DMS79 treated with DMSO at 0.1 percent for 48 hours (cell line): ENCODE results near the gene HIPK1.
"Not testable (repeated sequence)": the region's sequence is repeated elsewhere in the genome, so short reads cannot be mapped to it uniquely, and the experiment has no call there.

Experiments used
- DNase-seq: peaks from one replicate; lab custom pipeline; 2025; lab: John Stamatoyannopoulos, UW

Gene HIPK1

DNA sequence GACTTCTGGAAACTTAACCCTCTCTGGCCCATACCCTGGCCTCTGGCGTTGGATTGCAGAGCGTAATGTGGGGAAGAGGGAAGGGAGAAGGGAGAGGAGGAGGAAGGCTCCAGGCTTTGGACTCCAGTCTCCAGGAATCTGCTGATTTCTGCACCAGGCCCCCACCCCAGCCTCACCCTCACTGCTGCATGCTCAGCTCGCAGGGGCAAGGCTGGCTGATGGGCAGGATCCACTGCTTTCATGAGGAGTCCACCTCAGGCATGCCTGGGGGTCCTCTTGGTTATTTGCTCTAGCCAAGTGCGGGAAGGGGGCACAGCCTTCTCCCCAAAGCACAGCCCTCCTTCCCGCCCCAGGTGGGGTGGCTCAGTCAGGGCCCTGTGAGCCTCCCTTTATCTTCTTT lies 53.8 kb downstream of the HIPK1 start:
- DNase-seq = no peak

- DNase-seq = no peak
These were observed 54.3 kb downstream of the HIPK1 start for GRCh38 chr1:113983391-113983790.

DNA sequence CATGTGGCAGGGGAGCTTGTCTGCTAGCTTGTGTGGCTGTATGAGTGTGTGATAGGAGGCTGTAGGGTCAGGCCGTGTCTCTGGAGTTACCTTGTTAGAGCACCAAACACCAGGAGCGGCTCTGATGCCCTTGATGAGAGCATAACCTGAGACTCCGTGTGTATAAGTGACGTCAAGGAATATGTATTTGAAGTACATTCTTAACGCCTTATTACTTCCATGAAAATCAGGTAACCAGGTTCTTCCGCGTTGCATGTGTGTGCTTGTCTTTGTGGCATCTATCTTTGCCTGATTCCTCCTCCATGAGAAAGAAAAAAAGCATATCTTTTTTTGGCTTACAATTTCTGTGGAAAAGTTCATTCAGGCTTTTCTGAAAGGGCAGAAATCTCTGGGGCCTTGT lies 54.7 kb downstream of the HIPK1 start:
- no peak for DNase-seq

DNA sequence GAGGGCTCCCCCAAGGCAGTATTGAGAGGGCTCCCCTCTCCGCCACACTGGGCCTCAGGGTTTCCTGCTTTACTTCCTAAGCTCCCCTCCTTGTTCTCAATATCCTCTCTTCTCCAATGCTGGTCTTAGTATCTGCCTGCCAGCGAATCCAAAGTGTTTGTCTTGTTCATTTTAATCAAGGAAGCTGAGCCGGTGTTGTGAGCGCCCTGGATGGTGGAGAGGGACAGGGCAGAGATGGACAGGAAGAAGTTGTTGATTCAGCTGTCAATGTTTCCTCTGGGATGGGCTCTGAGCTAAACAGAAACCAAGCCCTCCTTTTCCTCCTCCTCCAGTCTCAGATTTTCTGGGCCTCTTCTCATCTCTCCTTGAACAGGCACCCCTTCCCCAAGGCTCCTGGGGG lies 55.6 kb downstream of the HIPK1 start:
- no peak for DNase-seq

GRCh38 chr1:113986802-113987201 lies 57.7 kb downstream of the HIPK1 start:
- no peak for DNase-seq

GRCh38 chr1:113987259-113987658 lies 58.1 kb downstream of the HIPK1 start:
- no peak for DNase-seq

DNA sequence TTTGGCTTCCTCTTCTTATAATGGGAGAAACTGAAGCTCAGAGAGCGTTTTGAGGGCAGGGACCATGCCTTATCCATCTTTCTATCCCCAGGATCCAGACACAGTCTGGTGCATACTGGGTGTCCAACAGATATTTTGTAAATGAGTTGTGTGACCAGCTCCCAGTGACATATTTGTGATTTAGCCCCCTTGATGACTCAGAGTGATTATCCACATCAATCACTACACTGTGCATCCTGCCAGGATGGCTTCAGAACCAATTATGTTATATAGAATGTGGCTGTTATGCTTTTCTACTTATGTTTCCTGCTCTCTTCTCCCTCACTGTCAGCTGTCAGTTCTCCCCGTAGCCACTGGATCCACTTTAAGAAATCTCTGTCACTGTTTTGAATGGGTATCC lies 61.4 kb downstream of the HIPK1 start:
- no peak for DNase-seq

DNA sequence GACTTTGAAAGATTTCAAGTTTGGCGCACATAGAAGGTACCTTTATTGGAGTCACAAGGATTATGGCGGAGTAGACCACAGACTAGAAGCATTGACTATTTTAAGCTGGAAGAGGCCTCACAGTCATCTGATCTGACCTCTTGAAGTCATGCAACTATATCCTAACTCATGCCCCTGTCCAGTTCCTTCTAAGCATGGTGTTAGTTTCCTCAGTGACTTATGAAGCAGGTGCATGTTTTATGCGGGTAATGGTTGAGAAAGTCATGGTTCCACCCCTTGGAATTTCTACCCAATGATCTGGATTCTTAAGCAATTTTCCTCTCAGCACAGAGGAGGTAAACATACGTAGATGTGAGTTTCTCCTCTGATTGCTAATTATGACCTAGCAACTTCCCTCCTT lies 61.8 kb downstream of the HIPK1 start:
- DNase-seq = peak; percentile 80

DNA sequence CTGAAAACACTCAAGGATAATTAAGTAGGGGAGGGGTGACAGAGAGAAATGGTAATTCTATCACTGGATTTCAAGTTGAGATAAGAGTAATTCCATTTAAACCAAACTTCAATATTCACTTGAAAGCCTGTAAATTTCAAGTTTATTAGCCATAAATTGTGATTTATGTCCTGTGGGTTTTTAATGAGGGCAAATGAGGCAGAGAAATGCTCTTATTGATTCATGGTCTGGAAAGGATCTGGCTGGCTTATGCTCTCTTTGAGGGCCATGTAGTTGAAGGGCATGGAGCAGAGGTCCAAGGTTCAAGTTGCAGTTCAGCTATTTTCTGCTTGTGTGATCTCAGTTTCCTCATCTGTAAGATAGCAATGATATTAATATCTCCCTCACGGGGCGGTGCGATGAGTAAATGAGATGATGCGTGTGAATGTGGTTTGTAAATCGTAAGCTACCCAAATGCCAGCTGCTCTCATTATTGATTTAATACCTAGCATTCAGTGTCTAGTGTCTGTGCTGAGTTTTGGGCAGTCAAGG lies 62.4 kb downstream of the HIPK1 start:
- peak; percentile 80 for DNase-seq

DNA sequence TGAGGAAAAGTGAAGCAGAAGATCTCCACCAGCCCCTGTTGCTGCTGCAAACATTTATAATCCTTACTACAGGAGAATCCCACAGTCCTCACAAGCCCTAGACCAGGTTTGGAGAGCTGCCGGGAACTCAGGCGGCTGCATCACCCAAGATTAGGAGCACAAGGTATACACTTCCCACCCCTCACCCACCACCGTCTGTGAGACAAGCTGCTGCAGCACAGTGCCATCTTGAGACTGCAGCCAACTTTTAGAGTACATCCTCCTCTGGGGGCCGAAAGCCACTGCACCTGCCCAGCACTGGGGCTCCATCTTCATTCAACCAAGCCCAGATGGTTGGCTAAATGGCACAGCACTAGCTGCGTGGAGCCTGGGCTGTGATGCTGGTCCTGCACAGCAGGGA lies 63.9 kb downstream of the HIPK1 start:
- no peak for DNase-seq

DNA sequence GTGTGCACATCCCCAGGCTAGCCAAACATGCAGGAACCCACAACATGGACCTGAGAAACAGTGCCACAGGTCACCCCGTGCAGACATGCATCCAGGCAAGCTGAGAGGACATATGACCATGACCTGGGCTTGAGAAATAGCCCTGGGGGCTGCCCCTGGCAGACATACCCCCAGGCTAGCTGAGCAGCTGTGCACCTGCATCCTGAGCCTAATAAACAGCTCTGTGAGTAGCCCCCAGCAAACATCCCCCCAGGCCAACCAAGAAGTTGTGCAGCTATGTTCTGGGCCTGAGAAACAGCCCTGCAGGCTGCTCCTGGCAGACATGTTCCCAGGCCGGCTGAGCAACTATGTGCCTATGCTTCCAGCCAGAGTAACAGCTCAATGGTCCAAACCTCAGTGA lies 64.6 kb downstream of the HIPK1 start:
- no peak for DNase-seq

DNA sequence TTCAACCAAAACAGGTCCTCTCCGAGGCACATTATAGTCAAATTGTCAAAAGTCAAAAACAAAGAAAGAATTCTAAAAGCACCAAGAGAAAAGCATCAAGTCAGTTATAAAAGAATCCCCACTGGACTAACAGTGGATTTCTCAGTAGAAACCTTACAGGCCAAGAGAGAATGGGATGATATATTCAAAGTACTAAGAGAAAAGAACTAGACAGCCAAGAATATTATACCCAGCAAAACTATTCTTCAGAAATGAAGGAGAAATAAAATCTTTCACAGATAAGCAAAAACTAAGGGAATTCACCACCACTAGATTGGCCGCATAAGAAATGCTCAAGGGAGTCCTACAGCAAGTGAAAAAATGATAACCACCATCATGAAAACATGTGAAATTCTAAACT lies 66.3 kb downstream of the HIPK1 start:
- DNase-seq = no peak

DNA sequence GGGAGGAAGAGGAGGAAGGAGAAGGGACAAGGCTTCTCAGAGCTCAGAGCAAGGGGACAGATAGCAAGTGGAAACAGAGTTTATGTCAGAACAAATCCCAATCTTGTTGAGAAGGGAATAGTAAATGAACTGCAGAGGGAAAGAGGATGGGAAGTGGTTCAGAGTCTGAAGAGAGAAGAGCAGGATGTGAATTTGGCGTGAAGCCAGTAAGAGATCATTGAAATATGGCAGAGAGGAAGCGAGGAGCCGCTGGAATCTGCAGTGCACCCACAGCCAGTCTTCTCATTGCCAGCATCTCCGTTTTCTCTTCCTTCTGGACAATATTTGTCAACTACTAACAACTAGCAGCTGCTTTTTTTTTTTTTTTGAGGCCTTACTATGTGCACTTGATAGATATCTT lies 69.2 kb downstream of the HIPK1 start:
- DNase-seq = no peak

DNA sequence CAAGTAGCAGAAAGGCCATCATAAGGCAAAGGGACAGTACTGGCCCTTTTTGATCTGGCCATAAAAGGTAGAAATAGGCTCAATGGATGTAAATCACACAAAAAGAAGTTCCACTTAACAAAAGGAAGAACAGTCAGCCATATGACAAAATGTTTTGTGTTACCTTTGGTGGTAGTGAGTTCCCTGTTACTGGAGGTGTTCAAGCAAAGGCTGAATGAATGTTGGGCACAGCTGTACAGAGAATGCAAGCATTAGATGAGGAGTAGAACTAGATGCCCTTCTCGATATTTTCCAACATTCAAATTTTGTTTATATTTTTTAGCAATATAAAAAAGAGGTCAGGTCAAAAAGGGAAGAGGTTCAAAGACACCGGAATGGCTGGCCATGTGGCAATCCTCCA lies 70.1 kb downstream of the HIPK1 start:
- DNase-seq = no peak

GRCh38 chr1:113999799-114000198 lies 70.7 kb downstream of the HIPK1 start:
- no peak for DNase-seq

- DNase-seq = no peak
These were observed 71.3 kb downstream of the HIPK1 start for GRCh38 chr1:114000406-114000805.

DNA sequence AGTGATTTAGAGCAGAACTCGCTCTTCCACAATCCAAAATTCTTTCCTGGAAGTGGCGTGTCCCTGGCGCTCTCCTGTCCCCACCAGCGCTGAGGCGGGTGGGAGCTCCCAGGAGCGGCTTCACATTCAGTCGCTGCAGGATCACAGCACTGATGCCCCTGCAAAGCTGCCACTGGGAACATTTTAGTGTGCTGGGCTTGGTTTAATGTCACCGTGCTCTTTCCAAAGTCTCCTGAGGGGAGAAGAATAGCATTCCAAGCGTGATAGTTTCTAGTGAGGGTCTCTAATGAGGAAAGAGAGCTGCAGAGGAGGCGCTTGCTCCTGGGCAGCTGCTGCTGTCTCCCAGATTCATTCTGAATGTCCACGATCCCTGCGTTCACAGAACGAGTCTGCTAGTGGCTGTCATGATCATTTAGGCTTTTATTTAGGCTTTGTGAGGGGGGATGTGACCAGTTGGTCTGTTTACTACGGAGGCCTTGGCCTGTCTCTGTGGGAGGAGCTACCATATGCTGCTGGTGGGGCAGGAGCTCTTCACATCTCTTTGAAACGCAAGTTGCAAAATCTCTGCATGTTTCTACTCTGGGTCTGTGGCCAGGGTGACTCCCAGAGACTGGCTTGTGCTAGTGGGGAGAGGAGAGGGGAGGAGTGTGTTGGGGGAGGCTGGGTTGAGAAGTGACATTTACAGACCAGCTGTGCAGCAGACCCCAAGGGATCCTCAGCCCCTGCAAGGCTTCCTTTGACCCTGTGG lies 73.5 kb downstream of the HIPK1 start:
- DNase-seq = no peak

DNA sequence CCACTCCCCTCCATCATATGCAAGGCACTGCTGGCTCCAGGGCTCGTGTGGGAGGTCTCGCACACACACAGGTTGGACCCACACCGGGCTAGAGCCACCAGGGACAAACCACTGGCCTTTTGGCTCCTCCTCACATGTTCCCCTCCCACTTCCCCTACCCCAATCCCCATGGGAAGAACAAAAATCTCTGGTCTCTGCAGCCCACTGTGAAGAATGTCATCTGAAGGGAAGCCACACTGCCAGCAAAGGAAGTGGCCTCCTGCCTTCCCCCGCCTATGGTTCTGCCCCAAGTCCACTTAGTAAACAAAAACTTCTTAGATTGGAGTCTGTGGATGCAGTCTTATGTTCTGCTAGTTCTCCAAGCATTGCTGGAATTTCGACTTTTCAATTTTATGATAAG lies 74.3 kb downstream of the HIPK1 start:
- no peak for DNase-seq

GRCh38 chr1:114006825-114007224 lies 77.7 kb downstream of the HIPK1 start:
- not testable (repeated sequence) for DNase-seq

- no peak for DNase-seq
These were observed 79.4 kb downstream of the HIPK1 start for GRCh38 chr1:114008480-114008941.

GRCh38 chr1:114008993-114009392 lies 79.9 kb downstream of the HIPK1 start:
- no peak for DNase-seq

DNA sequence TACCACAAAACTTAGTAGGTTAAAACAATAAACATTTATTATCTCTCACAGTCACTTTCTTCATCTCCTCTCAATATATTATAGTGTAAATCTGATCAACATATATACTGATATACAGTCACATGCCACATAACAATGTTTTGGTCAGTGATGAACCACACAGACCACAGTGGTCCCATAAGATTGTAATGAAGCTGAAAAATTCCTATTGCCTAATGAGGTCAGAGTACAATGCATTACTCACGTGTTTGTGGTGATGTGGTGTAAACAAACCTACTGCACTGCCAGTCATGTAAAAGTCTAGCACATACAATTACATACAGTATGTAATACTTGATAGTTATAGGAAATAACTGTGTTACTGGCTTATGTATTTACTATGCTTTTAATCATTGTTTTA lies 80.3 kb downstream of the HIPK1 start:
- no peak for DNase-seq

- DNase-seq = no peak
These were observed 81.5 kb downstream of the HIPK1 start for GRCh38 chr1:114010433-114011184.
